GM12864 (cell line): Measurements from ENCODE around the gene DNM2.

Experiments
- DNase-seq: peaks from one replicate; pipeline ENCODE4 v3.0.0-alpha.2; 2011; ENCODE audit warnings: low read depth
- H3K4me3 ChIP-seq: 2 replicates; pipeline ENCODE4 v1.5.1; 2011; ENCODE audit warnings: mild to moderate bottlenecking, low read depth, low read length, control low read depth
- TF ChIP-seq, protein P1 (sequence below): IDR thresholded peaks from 2 replicates; pipeline ENCODE4 v1.5.1; 2011; ENCODE audit warnings: low read depth, mild to moderate bottlenecking, moderate library complexity, low read length, control low read depth, inconsistent platforms; ENCODE audit errors: missing control alignments

The DNM2 gene

GRCh38 chr19:10858204-10858828, 140.4 kb downstream of the DNM2 start:
- H3K4me3 ChIP-seq: no peak overlapping the region
- no peak for DNase-seq
- TF ChIP-seq, protein P1, sequence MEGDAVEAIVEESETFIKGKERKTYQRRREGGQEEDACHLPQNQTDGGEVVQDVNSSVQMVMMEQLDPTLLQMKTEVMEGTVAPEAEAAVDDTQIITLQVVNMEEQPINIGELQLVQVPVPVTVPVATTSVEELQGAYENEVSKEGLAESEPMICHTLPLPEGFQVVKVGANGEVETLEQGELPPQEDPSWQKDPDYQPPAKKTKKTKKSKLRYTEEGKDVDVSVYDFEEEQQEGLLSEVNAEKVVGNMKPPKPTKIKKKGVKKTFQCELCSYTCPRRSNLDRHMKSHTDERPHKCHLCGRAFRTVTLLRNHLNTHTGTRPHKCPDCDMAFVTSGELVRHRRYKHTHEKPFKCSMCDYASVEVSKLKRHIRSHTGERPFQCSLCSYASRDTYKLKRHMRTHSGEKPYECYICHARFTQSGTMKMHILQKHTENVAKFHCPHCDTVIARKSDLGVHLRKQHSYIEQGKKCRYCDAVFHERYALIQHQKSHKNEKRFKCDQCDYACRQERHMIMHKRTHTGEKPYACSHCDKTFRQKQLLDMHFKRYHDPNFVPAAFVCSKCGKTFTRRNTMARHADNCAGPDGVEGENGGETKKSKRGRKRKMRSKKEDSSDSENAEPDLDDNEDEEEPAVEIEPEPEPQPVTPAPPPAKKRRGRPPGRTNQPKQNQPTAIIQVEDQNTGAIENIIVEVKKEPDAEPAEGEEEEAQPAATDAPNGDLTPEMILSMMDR: peak; percentile 94

GRCh38 chr19:10861103-10861651, 143.3 kb downstream of the DNM2 start:
- no peak overlapping the region for H3K4me3 ChIP-seq
- no peak for DNase-seq

GRCh38 chr19:10862561-10863106, 144.8 kb downstream of the DNM2 start:
- DNase-seq: no peak
- no peak overlapping the region for H3K4me3 ChIP-seq
- TF ChIP-seq, protein P1: no peak

More at GRCh38 chr19:10861103-10861651, 143.3 kb downstream of the DNM2 start:
- TF ChIP-seq, protein P1: peak; percentile 80

DNA sequence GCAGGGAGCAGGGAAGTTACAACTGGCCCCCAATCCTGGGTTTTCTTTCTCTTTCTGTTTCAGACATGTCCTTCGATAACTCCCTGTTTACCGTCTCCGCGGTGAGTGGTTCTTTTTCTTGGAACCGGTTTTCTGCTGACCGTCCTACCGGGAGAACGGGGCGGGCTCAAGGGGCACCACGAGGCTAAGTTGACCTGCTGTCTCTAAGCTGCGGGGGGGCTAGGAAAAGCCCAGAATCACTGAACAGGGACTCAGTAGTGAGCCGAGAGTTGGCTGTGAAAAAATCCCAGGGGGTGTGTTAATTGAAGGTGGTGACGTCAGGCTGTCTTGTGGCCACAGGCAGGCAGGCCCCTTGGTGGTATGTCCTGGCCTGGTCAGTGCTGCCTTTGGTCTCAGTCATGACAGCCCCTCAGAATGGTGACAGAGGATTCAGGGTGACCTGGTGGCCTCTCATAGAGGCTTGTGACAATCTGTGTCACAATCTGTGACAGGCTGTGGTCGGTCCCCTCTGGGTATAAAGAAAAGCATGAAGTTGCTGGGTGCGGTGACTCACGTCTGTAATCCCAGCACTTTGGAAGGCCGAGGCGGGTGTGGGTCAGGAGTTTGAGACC, 145.3 kb downstream of the DNM2 start:
- no peak for DNase-seq

DNA sequence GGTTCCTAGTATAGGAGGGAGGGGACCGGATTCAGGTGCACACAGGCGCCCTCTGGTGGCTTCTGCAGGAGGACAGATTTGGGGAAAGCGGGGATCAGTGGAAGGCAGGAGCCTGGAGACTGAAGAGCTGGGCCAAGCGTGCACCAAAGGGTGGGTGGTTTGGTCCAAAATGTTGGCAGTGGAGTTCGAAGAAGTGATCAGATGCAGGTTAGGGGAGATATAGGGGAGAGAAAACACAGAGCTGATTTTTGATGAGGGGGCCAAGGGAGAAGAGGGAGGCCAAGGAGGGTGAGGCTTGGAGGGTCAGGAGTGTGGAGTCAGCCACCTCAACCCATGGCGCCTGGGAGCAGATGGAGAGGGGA, 146.6 kb downstream of the DNM2 start:
- no peak for DNase-seq
- H3K4me3 ChIP-seq: no peak overlapping the region
- TF ChIP-seq, protein P1: peak; percentile 91

More for the DNA sequence above, 145.3 kb downstream of the DNM2 start:
- TF ChIP-seq, protein P1: no peak
- H3K4me3 ChIP-seq: no peak overlapping the region

- TF ChIP-seq, protein P1: no peak
- no peak for DNase-seq
- no peak overlapping the region for H3K4me3 ChIP-seq
These were observed 148.6 kb downstream of the DNM2 start for GRCh38 chr19:10866495-10866894.
